ENCODE measurements around the gene LHPP.

DNA sequence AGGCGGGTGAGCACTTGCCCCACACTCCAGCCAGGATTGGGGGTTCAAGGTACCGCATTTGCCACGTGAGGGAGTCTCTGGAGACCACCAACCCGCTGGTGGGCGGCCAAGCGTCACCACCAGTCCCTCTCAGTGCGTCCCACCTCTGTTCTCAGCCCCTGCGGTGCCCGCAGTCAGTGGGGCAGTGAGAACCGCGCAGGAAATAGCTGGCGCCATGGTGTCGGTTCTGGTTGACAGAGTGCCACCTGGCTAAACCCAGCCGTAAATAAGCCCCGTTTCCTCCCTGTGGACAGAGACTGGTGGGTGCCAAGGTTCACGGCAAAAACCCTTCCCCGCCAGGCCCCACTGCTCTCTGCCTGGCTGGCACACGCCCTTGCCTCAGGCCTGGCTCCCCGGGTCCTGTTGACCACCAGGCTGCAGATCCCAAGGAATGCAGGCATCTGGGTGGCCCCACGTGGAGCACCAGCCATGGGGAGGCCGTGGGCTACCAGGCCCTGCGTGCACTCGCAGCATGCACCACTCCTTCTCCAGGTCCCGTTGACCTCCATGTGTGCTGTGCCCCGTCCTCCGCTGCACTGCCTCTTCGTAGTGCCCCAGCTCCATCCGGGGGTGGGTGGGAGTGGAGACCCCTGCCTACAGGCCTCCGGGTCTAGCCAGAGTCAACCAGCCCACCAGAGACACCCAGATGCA is 140.0 kb downstream of the LHPP start:
- TF ChIP-seq, protein P1, sequence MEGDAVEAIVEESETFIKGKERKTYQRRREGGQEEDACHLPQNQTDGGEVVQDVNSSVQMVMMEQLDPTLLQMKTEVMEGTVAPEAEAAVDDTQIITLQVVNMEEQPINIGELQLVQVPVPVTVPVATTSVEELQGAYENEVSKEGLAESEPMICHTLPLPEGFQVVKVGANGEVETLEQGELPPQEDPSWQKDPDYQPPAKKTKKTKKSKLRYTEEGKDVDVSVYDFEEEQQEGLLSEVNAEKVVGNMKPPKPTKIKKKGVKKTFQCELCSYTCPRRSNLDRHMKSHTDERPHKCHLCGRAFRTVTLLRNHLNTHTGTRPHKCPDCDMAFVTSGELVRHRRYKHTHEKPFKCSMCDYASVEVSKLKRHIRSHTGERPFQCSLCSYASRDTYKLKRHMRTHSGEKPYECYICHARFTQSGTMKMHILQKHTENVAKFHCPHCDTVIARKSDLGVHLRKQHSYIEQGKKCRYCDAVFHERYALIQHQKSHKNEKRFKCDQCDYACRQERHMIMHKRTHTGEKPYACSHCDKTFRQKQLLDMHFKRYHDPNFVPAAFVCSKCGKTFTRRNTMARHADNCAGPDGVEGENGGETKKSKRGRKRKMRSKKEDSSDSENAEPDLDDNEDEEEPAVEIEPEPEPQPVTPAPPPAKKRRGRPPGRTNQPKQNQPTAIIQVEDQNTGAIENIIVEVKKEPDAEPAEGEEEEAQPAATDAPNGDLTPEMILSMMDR (IDR thresholded peaks at IDR 0.05), result no peak
- TF ChIP-seq POLR2AphosphoS5 (IDR thresholded peaks at IDR 0.05), result no peak
- TF ChIP-seq EP300 (IDR thresholded peaks at IDR 0.05), result no peak
- no peak for TF ChIP-seq POLR2A (IDR thresholded peaks at IDR 0.05)
